GM12878 (cell line): Measurements from ENCODE around the gene SNAI3. TPM values are rescaled to one million over a fixed set of nuclear protein-coding genes. Genes with fewer than 3 reads are reported as not detected.
A peak's percentile ranks its signal among the peaks of the same experiment; 100 is the strongest.

Source experiments
- ATAC-seq: fragments of 200-7000 bp; cut with Tn5 transposase; 3 replicates; pipeline ENCODE4 v1.9.1; 2020; ENCODE audit warnings: mild to moderate bottlenecking, moderate library complexity
- BruUV-seq: library from RNA; stranded (reverse); fragments of 400-500 nt; replicated peaks from 2 replicates; lab custom pipeline; 2021; lab: Mats Ljungman, UMichigan
- CTCF ChIA-PET: fragments of 300-600 bp; sonication (Branson Sonifier 250); formaldehyde crosslinking; extraction: SDS; loops from one replicate; lab custom pipeline; 2021; ENCODE audit warnings: inconsistent platforms; lab: Yijun Ruan, JAX
- POLR2A ChIA-PET: fragments of 350-600 bp; formaldehyde crosslinking; extraction: SDS; loops from one replicate; lab custom pipeline; 2021; ENCODE audit warnings: inconsistent platforms; lab: Charles Lee
- RAD21 ChIA-PET: fragments of 300-600 bp; sonication (Branson Sonifier 250); formaldehyde crosslinking; loops from one replicate; lab custom pipeline; 2023; ENCODE audit warnings: antibody characterized with exemption; ENCODE audit not compliant: unreplicated experiment; lab: Charles Lee
- SMC1A ChIA-PET: fragments of 300-600 bp; sonication (Branson Sonifier 250); formaldehyde crosslinking; loops from one replicate; lab custom pipeline; 2023; ENCODE audit not compliant: unreplicated experiment, uncharacterized antibody; lab: Charles Lee
- DNase-seq: peaks from one replicate; pipeline ENCODE4 v3.0.0-alpha.2; 2011; ENCODE audit warnings: low read depth, low spot score
- FAIRE-seq: peaks from 3 replicates; lab custom pipeline; 2011; peaks lifted over from hg19 to GRCh38; lab: Jason Lieb, UNC
- H2AFZ ChIP-seq: 2 replicates; pipeline ENCODE4 v1.6.0; 2011; ENCODE audit warnings: low read depth, low read length, control low read depth; ENCODE audit not compliant: control insufficient read depth
- H3K27ac ChIP-seq: 2 replicates; pipeline ENCODE4 v1.5.1; 2011; ENCODE audit warnings: control low read depth; ENCODE audit not compliant: control insufficient read depth, insufficient read depth
- H3K27me3 ChIP-seq, 2 experiments: replicated peaks in 1 of 2; 2 replicates each; pipeline versions ENCODE4 v1.6.0 to v1.6.1; 2011; ENCODE audit warnings: low read length in 1 of 2; ENCODE audit not compliant: control insufficient read depth in 2 of 2, insufficient read depth in 2 of 2
- H3K36me3 ChIP-seq, 2 experiments: 2 replicates each; pipeline ENCODE4 v1.5.1; 2011; ENCODE audit warnings: low read length in 1 of 2; ENCODE audit not compliant: control insufficient read depth in 2 of 2, insufficient read depth in 2 of 2
- H3K4me1 ChIP-seq: 2 replicates; pipeline ENCODE4 v1.6.1; 2011; ENCODE audit warnings: mild to moderate bottlenecking, low read length, moderate library complexity, mixed read lengths; ENCODE audit not compliant: control insufficient read depth, insufficient read depth
- H3K4me2 ChIP-seq: 2 replicates; pipeline ENCODE4 v1.6.0; 2011; ENCODE audit warnings: control low read depth; ENCODE audit not compliant: control insufficient read depth, insufficient read depth
- H3K4me3 ChIP-seq: fragments of 200-600 bp; sonication (generic); 2 replicates; pipeline ENCODE4 v1.5.1; 2016
- H3K79me2 ChIP-seq: 2 replicates; pipeline ENCODE4 v1.6.0; 2011; ENCODE audit warnings: low read length; ENCODE audit not compliant: control insufficient read depth, insufficient read depth
- H3K9ac ChIP-seq: 2 replicates; pipeline ENCODE4 v1.8.0; 2011; ENCODE audit warnings: low read length, control low read depth, mixed read lengths; ENCODE audit not compliant: control insufficient read depth, insufficient read depth
- H3K9me3 ChIP-seq: replicated peaks from 3 replicates; pipeline ENCODE4 v1.5.1; 2011; ENCODE audit warnings: mild to moderate bottlenecking, low read length; ENCODE audit not compliant: control insufficient read depth, insufficient read depth
- H4K20me1 ChIP-seq: 2 replicates; pipeline ENCODE4 v1.6.0; 2011; ENCODE audit not compliant: control insufficient read depth, insufficient read depth
- MEF2B ChIP-seq: fragments of 450-650 bp; IDR thresholded peaks from 2 replicates; pipeline ENCODE4 v1.6.1; 2018; ENCODE audit warnings: mild to moderate bottlenecking, moderate library complexity; ENCODE audit not compliant: partially characterized antibody, poor library complexity, severe bottlenecking
- MLLT1 ChIP-seq: fragments of 450-650 bp; IDR thresholded peaks from 2 replicates; pipeline ENCODE4 v1.6.1; 2016; ENCODE audit warnings: mild to moderate bottlenecking
- NR2F1 ChIP-seq: fragments of 450-650 bp; conservative IDR thresholded peaks from 2 replicates; pipeline ENCODE4 v1.6.1; 2017; ENCODE audit warnings: mild to moderate bottlenecking
- SIN3A ChIP-seq: IDR thresholded peaks from 2 replicates; pipeline ENCODE4 v1.6.1; 2012; ENCODE audit warnings: low read depth, low read length, improper control_type of control experiment
- WGBS: methylation state at CpG from one replicate; pipeline ENCODE4 v1.1.6; 2016; ENCODE audit warnings: low lambda C conversion rate; ENCODE audit not compliant: insufficient replicate concordance, insufficient coverage; ENCODE audit errors: missing lambda C conversion rate; 5-methylcytosine and 5-hydroxymethylcytosine counted together
- in situ Hi-C: fragments of 300-500 bp; cut with MboI; formaldehyde crosslinking; loops from 9 replicates; pipeline ENCODE4 v1.14.3; 2018; ENCODE audit warnings: mixed read lengths
- intact Hi-C: fragments of 100-400 bp; cut with micrococcal nuclease; formaldehyde crosslinking; loops from one replicate; pipeline ENCODE4 v1.14.2; 2022; ENCODE audit not compliant: unreplicated experiment
- polyA plus RNA-seq, 11 experiments: library from polyadenylated mRNA; depleted of rRNA in 4 of 11; unstranded in 6 of 11; stranded (reverse) in 5 of 11; fragments of >200 nt; fragmentation: Nextera tagmentation in 4 of 11; fragmentation: Illumina TruSeq in 1 of 11; extraction: Ambion mirVana in 4 of 11; extraction: Trizol in 1 of 11; gene quantifications; 1 replicate in 1 of 11; 2 replicates in 10 of 11; pipeline versions ENCODE4 v1.2.1 to v1.2.3, GENCODE V29; 2011 to 2016; ENCODE audit warnings: inconsistent platforms in 2 of 11, missing spikeins in 2 of 11, low read depth in 1 of 11
- total RNA-seq, 4 experiments: library from RNA; depleted of rRNA in 3 of 4; stranded (reverse); fragments of >200 nt in 3 of 4; fragmentation: Illumina TruSeq in 1 of 4; extraction: Trizol in 1 of 4; gene quantifications; 2 replicates each; pipeline versions ENCODE4 v1.2.1 to v1.2.3, GENCODE V29; 2013 to 2021

The SNAI3 gene
- total and polyA plus RNA-seq, 10 of the 15 experiments (the other 5 are each of a cell fraction or from before 2014, with no cell fraction given), result 0.21 to 7.4 (median 3.0) TPM

GRCh38 chr16:88661468-88661867 is 24.8 kb downstream of the SNAI3 start:
- BruUV-seq, result no TSS peak
- RAD21 ChIA-PET, result no interaction called here

DNA sequence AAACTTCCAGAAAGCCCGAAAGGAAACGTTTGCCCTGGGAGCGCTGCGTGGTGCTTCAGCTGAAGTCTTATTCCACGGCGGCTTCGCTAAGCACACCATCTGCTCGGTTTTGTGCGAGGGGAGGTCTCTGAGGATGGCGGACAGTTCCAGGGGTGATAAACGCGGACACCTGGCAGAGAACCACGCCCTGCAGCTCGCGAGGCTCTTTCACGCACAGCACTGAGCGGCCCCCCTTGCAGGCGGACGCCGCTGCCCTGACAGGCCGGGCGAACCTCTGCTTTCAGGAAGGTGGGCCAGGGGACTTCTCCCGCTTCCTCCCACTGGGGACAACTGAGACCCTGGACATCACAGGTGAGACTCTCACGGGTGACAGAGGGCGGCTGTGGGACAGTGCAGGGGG is 27.1 kb downstream of the SNAI3 start:
- WGBS, result 96% methylated on average over 25 of the region's 25 CpGs
- ChIA-PET CTCF (no interaction called here), POLR2A (no interaction called here), SMC1A (no interaction called here), RAD21 (no interaction called here)
- H3K4me3 ChIP-seq, result no peak overlapping the region
- H3K4me2 ChIP-seq, result no peak overlapping the region
- no peaks in the 10 kb centered on the region for H3K9me3 ChIP-seq
- H4K20me1 ChIP-seq, result no peaks in the 10 kb centered on the region
- in situ Hi-C loops, result no loop called here
- H2AFZ ChIP-seq, result no peak overlapping the region
- DNase-seq (no peak), ATAC-seq (no peak), FAIRE-seq (no peak)
- no peaks in the 10 kb centered on the region for H3K27me3 ChIP-seq
- BruUV-seq, result no TSS peak
- peaks cover 6% of the 10 kb centered on the region; the same call in 1 of the 2 replicates for H3K4me1 ChIP-seq
- TF ChIP-seq SIN3A (no peak), NR2F1 (no peak)
- H3K79me2 ChIP-seq, result peaks cover 47% of the 10 kb centered on the region
- peaks cover 6 to 15% of the 10 kb centered on the region in 2 experiments; a peak in 3 of 4 replicates for H3K36me3 ChIP-seq
- intact Hi-C loops, result no loop called here
- H3K27ac ChIP-seq, result no peak overlapping the region
- no peak overlapping the region for H3K9ac ChIP-seq

More at GRCh38 chr16:88661468-88661867, 24.8 kb downstream of the SNAI3 start:
- ChIA-PET CTCF (interaction anchor here (0.7 to 1.2 kb wide), 3 partner anchors 9 to 145 kb away, joined by 3 read pairs; no protein-coding TSS in a partner anchor), POLR2A (interaction anchor here (0.6 to 2.4 kb wide), 2 partner anchors 30 to 40 kb away, joined by 3 to 6 read pairs; no protein-coding TSS in a partner anchor), SMC1A (interaction anchor here (0.9 kb wide), 1 partner anchor 25 kb away, joined by 4 read pairs; no protein-coding TSS in a partner anchor)
- no peak overlapping the region for H2AFZ ChIP-seq
- peak overlapping the region; percentile 2; the same call in 1 of the 2 replicates for H3K9ac ChIP-seq
- H3K27me3 ChIP-seq, result no peaks in the 10 kb centered on the region
- intact Hi-C loops (no loop called here), in situ Hi-C loops (no loop called here)
- H3K4me3 ChIP-seq, result peak overlapping the region; percentile 55; the same call in 1 of the 2 replicates
- H3K27ac ChIP-seq, result peak overlapping the region; percentile 28; the same call in 1 of the 2 replicates
- FAIRE-seq (no peak), DNase-seq (no peak), ATAC-seq (no peak)
- peaks cover 6 to 10% of the 10 kb centered on the region in 2 experiments; a peak in 3 of 4 replicates for H3K36me3 ChIP-seq
- no peaks in the 10 kb centered on the region for H3K9me3 ChIP-seq
- no peak for TF ChIP-seq MEF2B
- TF ChIP-seq MLLT1, result peak; percentile 48; the same call in 1 of the 2 replicates
- no peaks in the 10 kb centered on the region for H4K20me1 ChIP-seq
- WGBS, result 78% methylated on average over 10 of the region's 10 CpGs
- H3K79me2 ChIP-seq, result peaks cover 47% of the 10 kb centered on the region
- H3K4me1 ChIP-seq, result peaks cover 6% of the 10 kb centered on the region; the same call in 1 of the 2 replicates
- H3K4me2 ChIP-seq, result peak overlapping the region; percentile 71
